Limb (tissue), 2 donors: Measurements from ENCODE around the gene MAST2.
"Not testable (repeated sequence)": the region's sequence is repeated elsewhere in the genome, so short reads cannot be mapped to it uniquely, and the experiment has no call there.

Experiments
- DNase-seq, 2 donors: peaks; one replicate each; pipeline ENCODE4 v3.0.0-alpha.2; 2016; ENCODE audit errors: extremely low spot score in 2 of 2

Gene MAST2

GRCh38 chr1:45857101-45857700, 53.8 kb downstream of the MAST2 start:
- no peak for DNase-seq

- DNase-seq = not testable (repeated sequence)
Measured at GRCh38 chr1:45857755-45858492, 54.5 kb downstream of the MAST2 start.

DNA sequence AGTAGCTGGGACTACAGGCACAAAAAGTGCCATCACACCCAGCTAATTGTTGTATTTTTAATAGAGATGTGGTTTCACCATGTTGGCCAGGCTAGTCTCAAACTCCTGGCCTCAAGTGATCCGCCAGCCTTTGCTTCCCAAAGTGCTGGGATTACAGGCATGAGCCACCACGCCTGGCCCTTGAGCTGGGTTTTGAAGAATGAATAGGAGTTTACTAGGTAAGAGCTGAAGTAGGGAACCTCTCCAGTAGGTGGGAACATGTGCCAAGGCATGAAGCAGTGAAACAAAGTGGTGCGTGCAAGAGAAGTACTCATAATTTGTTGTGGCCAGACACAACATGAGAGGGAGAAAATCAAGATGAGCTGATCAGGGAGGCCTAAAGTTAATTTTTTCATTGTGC, 55.8 kb downstream of the MAST2 start:
- no peak for DNase-seq

DNA sequence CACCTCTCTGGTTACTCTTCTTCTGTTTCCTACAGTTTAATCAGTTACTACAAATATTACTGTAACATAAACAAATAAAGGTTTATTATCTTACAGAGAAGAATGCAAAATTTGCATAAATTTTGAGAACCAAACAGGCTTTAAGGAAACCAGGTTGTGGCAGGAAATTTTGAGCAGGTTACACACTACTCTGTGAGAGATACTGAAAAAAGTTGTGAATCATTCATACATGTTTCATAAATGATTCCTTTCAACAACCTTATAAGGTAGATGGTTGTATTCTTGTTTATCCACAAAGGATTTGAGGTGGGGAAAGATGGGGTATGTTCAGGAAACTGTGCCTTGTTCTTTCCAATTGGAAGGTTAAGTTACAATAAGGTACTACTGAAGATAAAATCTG, 58.6 kb downstream of the MAST2 start:
- DNase-seq = no peak

DNA sequence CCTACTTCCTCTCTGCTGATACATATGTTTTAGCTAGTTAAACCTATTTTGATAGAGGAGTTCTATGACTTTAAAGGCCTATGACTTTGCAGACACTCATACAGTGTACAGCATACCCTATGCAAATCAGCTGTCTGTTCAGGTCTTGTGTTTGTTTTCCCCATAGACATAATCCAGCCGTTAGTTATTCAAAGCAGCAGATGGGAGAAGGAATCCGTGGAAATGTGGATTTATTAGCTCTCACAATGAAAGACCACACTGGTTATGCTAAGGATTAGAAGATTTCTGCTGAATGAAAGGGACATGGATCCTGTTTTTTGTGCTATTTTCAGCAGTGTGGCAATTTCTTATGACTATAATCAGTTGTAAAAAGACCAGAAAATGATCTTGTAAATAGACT, 59.8 kb downstream of the MAST2 start:
- DNase-seq = peak in 1 of 2 donors; percentile 21

- peak in 1 of 2 donors; percentile 38 for DNase-seq
Measured at GRCh38 chr1:45864167-45865106, 61.0 kb downstream of the MAST2 start.

- DNase-seq = no peak
Measured at GRCh38 chr1:45867697-45868348, 64.4 kb downstream of the MAST2 start.

GRCh38 chr1:45868861-45869260, 65.4 kb downstream of the MAST2 start:
- DNase-seq = no peak

DNA sequence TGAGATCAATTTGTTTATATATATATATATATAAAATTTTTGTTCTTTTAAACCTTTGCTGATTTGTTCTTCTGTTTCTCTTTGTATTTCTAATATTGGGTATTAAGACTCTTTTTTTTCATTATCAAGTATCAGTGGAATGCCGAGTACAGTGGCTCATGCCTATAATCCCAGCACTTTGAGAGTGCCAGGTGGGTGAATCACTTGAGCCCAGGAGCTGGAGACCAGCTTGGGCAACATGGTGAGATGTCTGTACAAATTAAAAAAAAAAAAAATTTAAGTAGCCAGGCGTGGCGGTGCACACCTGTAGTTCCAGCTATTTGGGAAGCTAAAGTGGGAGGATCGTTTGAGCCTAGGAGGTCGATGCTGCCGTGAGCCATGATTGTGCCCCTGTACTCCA, 67.1 kb downstream of the MAST2 start:
- DNase-seq = no peak

- DNase-seq = not testable (repeated sequence)
Measured at GRCh38 chr1:45872173-45872801, 68.9 kb downstream of the MAST2 start.

DNA sequence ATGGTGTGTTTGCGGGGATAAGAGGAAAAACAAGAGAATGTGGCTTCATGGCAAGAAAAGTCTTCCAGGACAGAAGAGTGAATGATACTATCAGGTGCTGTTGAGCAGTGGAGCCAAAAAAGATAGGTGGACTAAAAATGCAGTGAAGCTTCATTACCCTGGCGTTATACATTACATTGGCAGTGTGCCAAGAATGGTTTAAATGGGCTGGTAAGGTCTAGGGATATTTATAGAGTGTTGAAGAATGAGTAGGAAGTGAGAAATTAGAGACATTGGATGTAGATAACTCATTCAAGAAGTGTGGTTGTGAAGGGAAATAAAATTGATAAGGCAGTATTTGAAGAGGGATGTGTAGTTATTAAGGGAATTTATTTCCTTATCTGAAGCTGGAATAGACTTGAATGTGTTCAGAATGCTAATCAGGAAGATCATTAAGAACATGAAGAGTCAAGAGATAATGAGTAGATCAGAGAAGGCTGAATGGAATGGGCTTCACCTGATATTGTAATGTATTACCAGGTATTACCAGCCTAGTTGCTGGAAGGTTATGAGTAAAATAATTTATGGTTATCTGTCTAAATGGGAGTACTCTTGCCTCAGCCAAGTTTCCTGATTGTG, 72.7 kb downstream of the MAST2 start:
- no peak for DNase-seq

- no peak for DNase-seq
Measured at GRCh38 chr1:45877264-45877663, 73.9 kb downstream of the MAST2 start.

- DNase-seq = no peak
Measured at GRCh38 chr1:45879885-45880598, 76.6 kb downstream of the MAST2 start.

DNA sequence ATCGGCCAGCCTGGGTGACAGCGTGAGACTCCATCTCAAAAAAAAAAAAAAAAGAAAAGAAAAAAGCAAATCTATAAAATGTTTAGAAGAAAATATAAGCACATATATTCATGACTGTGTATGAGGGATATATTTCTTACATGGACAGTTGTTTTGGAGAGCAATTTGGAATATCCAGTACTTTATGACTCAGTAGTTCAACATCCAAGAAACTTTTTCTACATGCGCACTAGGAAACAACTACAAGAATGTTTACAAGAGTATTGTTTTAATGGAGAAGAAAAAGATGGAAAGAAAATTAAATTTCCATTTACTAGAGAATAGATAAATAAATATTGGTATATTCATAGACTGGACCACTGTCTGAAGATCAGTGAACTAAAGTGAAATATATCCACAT, 77.5 kb downstream of the MAST2 start:
- no peak for DNase-seq

DNA sequence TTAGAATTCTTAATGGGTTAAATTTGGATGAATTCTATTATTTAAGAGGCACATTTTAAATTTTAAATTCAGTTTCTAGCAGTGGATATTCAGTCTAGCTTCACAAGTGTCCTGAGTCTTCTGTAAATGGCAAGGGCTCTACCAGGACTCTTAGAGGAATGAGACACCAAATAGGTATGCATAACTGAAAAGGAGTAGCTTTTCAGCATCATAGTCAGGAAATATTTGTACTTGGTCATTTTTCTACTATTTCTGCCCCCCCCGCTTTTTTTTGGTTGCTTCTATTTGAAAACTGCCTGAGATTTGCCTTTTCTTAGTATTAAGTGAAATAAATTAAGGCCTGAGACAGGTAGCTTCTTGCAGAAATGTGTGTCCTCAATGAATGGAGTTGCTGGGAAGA, 80.2 kb downstream of the MAST2 start:
- DNase-seq = no peak

- DNase-seq = no peak
Measured at GRCh38 chr1:45884700-45885099, 81.3 kb downstream of the MAST2 start.

GRCh38 chr1:45886229-45886628, 82.8 kb downstream of the MAST2 start:
- no peak for DNase-seq

GRCh38 chr1:45887156-45887842, 83.9 kb downstream of the MAST2 start:
- DNase-seq = no peak

DNA sequence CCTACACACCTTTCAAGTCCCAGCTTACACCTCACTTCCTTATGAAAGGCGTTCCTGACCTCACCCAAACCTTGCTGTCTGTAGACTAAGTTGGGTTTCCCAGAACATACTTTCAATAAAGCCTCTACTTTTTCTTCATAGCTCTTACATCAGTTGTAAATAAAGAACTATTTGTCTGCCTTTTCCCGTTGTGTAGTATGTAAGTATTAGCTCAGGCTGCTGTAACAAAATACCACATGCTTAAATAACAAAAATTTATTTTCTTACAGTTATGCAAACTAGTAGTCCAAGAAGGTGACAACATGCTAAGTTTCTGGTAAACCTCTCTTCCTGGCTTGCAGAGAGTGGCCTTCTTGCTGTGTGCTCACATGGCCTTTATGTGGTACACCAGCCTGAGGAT, 86.7 kb downstream of the MAST2 start:
- no peak for DNase-seq

DNA sequence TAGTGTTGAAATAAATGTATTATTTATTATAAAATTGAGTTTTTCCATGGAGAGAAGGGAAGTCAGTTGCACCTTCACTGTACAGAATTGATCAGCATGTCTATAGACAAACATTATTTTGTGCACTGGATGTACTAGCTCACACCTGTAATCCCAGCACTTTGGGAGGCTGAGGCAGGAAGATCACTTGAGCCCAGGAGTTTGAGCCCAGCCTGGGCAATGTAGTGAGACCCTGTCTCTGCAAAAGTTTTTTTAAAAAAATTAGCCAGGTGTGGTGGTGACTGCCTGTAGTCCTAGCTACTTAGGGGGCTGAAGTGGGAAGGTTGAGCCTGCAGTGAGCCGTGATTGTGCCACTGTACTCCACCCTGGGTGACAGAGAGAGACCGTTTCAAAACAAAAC, 87.7 kb downstream of the MAST2 start:
- DNase-seq = no peak
